NCI-H2107 (cell line): ENCODE results near the gene TNRC6C.

Source experiments
- DNase-seq: peaks from one replicate; lab custom pipeline; 2025; lab: John Stamatoyannopoulos, UW

TNRC6C gene

DNA sequence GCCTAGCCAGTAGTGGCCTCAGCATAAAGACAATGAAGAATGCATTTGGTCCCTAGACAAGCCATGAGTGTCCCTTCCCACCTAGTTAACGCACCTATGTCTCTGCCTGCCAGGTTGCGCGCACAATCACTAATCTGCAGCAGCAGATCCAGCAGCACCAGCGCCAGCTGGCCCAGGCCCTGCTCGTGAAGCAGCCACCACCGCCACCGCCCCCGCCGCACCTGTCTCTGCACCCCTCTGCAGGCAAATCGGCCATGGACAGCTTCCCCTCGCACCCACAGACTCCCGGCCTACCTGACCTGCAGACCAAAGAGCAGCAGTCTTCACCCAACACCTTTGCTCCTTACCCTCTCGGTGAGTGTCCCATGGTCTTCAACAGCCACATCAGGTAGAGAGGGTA is 128.2 kb downstream of the TNRC6C start:
- DNase-seq, result no peak

DNA sequence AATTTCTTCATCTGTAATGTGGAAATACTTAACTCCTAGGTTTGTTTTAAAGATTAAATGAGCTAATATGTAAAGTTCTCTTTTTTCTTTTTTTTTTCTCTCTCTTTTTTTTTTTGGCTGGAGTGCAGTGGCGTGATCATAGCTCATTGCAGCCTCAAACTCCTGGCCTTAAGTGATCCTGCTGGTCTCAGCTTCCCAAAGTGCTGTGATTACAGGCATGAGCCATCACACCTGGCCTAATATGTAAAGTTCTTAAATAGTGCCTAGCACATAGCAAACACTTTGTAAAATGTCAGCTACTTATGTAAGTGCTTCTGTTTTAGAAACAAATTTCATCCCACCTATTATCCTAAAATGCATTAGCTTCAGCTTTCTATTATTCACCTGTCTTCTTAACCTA is 130.0 kb downstream of the TNRC6C start:
- no peak for DNase-seq

DNA sequence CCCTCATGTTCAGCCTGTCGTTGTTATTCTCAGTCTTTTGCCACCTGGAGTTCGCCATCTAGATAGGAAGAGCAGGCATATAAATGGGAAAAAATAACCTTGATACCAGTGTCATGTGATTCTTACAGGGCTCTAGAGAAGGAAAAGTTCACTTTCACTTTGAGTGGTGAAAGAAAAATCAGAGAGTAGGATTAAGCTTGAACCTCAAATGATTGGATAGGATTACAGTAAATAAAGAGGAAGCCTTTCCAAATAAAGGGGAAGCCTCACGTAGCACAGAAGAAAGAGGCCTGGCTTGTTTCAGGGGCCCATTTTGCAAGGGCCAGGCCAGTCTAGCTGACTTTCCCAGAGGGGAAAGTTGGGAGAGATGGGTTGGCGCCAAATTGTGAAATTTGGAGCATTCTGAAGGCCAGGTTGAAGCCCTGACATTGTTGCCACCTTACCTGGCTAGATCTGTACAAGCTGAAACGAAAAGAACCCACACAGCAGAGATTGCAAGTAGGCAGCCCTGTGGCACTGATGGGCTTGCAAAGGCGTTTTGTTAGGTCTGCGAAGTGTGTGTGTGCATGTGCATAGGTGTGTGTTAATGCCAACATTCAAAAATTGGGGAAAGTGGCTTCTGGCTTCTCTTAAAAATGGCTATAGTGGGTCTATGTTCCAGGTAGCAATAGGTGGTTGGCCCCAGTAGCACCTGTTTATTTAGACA is 131.2 kb downstream of the TNRC6C start:
- DNase-seq, result no peak

DNA sequence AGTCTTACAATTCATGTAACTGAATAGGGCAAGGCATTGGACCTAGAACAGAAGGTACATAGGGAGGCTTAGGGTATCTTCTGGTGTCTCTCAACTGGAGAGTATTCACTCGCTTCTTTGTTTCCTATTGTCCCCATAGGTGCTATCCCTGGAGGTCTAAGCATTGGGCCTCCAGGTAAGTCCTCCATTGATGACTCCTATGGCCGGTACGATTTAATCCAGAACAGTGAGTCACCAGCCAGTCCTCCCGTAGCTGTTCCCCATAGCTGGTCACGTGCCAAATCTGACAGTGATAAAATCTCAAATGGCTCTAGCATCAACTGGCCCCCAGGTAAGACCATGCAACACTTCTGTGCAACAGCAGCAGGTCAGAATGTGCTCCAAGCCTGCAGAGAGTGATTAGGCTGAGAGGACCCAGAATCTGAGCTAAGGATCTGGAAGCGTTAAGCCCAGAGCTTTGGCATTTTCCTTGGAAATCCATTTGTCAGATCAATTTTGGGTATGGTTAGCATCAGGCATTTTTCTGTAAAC is 134.4 kb downstream of the TNRC6C start:
- no peak for DNase-seq

DNA sequence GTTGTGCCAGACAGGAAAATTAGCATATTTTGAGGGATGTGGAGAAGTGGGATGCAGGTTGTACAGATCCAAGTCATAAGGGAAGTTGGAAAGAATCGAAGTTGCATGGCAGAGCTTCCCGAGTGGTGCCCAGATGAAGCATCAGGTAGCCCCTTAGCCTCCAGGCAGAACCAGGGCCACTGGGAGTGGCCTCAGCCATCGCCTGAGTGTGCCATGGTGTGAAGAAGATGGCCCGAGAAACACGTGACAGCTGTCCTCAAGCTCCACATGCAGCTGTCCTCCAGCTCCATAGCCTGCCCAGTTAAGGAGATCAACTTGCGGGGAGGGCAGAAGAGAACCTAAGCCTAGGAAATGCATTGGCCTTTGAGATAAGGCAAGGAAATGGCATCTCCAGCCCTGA is 136.5 kb downstream of the TNRC6C start:
- DNase-seq, result no peak

DNA sequence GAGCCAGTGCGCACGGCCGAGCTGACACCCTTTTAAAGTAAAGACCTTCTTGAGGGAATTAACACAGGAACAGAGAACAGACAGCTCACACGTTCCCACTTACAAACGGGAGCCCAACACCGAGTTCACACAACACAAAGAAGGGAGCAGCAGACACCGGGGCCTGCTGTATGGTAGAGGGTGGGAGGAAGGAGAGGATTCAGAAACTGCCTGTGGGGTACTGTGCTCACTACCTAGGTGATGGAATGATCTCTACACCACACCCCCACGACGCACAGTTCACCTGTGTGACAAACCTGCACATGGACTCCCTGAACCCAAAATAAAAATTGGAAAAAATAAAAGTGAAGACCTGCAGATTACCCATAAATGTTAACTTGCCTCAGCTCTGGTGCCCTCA is 137.6 kb downstream of the TNRC6C start:
- no peak for DNase-seq

- DNase-seq, result no peak
Observed at GRCh38 chr17:78101112-78101511, 142.6 kb downstream of the TNRC6C start.

DNA sequence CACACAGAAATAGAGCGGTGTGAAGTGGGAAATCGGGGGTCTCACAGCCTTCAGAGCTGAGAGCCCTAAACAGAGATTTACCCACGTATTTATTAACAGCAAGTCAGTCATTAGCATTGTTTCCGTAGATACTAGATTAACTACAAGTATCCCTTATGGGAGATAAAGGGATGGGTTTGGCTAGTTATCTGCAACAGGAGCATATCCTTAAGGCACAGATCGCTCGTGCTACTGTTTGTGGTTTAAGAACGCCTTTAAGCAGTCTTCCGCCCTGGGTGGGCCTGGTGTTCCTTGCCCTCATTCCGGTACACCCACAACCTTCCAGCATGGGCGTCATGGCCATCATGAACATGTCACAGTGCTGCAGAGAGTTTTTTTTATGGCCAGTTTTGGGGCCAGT is 143.0 kb downstream of the TNRC6C start:
- no peak for DNase-seq

GRCh38 chr17:78103311-78103710 is 144.8 kb downstream of the TNRC6C start:
- DNase-seq, result no peak

DNA sequence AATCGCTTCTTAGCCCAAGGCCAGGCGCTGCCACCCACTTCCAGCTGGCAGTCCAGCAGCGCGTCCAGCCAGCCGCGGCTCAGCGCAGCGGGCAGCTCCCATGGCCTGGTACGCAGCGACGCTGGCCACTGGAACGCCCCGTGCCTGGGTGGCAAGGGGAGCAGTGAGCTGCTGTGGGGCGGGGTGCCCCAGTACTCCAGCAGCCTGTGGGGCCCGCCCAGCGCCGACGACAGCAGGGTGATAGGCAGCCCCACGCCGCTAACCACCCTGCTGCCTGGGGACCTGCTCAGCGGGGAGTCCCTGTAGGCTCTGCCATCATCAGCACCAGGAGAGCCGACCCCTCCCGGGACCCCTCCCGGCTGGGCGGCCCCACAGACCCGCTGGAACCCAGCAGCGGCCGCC is 146.0 kb downstream of the TNRC6C start:
- DNase-seq, result no peak

DNA sequence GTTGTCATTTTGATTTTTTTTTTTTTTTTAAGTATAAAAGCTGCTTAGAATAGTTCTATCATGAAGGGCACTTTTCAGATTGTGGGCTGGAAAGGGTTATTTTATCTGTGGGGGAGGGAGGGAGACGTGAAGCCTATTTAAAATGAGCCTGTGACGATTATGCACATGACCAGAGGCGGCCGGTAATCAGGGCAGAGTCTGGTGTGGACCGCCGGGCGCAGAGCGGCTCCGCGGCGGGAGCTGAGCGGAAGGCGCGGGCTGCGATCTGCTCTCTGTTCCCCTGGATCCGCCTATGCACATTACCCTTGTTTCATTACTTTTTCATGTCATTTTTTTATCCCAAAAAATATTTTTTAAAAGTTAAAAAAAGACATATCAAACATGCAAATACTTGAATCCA is 146.6 kb downstream of the TNRC6C start:
- no peak for DNase-seq

- DNase-seq, result no peak
Observed at GRCh38 chr17:78105551-78105950, 147.0 kb downstream of the TNRC6C start.

DNA sequence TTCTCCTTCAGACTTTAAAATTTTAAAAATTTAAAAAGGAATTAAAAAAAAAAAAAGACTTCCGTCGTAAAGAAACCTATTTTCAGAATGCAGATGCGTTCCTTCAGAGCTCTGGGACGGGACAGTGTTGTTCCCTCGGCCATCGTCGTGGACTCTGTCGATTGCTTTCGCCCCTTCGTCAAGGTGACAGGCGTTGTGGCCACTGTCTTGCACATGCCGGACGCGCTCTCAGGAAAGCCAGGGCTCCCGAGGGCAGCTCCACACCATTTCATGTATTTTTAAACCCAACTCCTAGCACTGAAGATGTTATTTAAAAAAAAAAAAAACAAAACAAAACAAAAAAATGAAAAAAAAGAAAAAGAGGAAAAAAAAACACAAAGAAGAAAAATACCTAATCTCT is 147.7 kb downstream of the TNRC6C start:
- no peak for DNase-seq

DNA sequence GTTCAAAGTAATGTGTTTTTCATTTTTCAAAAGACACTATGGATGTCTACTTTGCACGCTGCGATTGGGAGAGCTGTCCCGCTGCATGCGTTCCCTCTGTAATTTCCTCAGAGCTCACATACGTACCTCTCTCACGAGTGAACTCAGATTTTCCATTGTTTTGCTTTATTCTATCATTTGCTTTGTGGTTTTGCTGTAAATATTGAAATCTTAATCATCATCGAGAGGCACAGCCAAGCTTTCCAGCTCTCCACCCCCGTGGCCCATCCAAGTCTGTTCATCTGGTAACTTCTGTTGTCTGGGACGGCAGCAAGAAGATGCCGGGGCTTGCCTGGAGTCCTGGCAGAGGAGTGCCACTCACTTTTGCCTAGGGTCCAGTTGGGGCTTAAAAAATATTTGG is 149.0 kb downstream of the TNRC6C start:
- DNase-seq, result no peak

- no peak for DNase-seq
Observed at GRCh38 chr17:78107976-78108725, 149.6 kb downstream of the TNRC6C start.

GRCh38 chr17:78108726-78109488 is 150.4 kb downstream of the TNRC6C start:
- DNase-seq, result no peak

DNA sequence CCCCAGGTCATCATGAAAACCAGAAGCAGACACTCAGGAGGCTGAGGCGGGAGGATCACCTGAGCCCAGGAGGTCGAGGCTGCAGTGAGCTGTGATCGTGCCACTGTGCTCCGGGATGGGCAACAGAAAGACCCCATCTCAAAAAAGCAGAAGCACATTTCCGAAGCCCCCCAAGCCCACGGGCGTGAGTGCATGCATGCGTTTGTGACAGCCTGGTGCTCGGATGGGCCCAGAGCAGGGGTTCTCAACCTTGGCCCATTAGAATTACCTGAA is 150.9 kb downstream of the TNRC6C start:
- DNase-seq, result no peak

DNA sequence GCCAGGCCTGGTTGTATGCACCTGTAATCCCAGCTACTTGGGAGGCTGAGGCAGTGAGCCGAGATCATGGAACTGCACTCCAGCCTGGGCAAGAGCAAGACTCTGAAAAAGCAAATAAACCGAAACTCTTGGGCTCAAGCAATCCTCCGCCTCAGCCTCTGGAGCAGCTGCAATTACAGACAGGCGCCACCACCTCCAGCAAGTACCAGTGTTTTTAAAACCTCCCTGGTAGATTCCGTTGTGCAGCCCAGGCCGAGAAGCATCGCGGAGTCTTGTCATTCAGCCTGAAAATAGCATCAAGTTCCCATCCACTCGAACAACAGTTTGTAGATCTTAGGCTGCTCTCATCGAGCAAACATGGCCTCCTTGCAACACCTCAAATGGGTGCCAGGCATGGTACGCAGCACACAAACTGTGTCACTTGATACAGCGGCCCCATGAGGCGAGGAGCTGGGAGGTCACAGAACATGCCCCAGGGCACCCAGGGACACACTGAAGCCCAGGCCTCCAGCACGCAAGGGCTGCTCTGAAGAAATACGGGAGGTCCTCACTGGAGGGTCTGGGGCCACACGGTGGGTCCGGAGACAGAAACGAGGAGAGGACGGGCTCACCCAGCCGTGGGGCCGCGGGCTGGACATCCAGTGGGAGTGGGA is 152.0 kb downstream of the TNRC6C start:
- no peak for DNase-seq

DNA sequence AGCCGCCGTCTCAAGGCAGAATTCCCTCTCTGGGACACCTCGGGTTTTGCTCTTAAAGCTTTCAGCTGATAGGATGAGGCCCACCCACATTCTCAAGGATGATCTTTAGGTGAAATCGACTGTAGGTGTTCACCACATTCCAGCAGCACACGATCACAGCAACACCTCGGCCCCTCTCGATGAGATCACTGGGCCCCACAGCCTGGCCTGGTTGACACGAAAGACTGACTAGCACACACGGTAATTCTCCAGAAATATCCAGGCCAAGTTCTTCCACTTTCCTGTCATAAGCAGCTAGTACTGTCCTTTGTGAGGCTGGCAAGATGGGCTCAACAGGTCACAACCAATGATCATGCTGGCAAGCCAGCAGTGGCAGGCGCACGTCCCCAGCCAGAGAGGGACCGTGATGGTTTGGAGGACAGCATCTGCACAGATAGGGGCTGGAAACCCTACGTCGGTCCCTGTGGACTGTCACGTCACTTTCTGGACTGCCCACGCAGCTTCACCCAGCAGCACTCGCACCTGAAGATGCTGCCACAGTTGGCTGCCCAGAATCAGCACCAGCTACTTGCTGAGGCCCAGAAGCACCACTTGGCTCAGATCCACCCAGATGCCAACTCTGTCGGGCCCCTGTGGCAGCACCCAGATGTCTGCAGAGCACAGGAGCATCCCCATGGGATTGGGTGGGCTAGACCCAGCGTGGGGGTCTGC is 152.7 kb downstream of the TNRC6C start:
- no peak for DNase-seq

DNA sequence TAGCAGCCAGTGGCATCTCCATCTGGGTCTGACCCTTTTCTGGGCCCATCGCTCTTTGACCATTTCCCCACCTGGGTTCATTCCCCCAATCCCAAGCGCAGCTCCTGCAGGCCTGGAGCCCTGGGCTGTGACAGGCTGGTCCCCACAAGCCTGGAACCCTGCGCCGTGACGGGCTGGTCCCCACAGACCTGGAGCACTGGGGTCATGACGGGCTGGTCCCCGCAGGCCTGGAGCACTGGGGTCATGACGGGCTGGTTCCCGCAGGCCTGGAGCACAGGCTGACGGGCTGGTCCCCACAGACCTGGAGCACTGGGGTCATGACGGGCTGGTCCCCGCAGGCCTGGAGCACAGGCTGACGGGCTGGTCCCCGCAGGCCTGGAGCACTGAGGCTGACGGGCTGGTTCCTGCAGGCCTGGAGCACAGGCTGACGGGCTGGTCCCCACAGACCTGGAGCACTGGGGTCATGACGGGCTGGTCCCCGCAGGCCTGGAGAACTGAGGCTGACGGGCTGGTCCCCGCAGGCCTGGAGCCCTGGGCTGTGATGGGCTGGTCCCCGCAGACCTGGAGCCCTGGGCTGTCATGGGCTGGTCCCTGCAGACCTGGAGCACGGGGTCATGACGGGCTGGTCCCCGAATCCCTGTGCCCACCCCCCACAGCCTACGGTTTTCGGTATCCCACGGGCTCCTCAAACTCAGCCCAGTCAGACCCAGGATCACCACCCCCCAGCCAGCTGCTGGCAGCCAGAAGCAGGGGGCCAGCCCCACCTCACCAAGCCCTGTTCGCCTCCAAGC is 153.4 kb downstream of the TNRC6C start:
- DNase-seq, result no peak
